ENCODE measurements around the gene OR8B2.
"Not testable (repeated sequence)": the region's sequence is repeated elsewhere in the genome, so short reads cannot be mapped to it uniquely, and the experiment has no call there.

Gene OR8B2

GRCh38 chr11:124396847-124397246, 12.5 kb upstream of the OR8B2 start:
- H3K4me3 ChIP-seq (ENCODE audit: low read depth in 1 of 2, low read length in 2 of 2); H3K27me3 ChIP-seq (ENCODE audit: control insufficient read depth in 1 of 2, insufficient read depth in 2 of 2, low read length in 2 of 2); H3K36me3 ChIP-seq (ENCODE audit: control insufficient read depth in 1 of 2, insufficient read depth in 2 of 2, low read length in 2 of 2); H3K27ac ChIP-seq (ENCODE audit: low read depth, low read length); H3K9ac ChIP-seq (ENCODE audit: low read depth in 1 of 2, low read length in 2 of 2); H3K4me1 ChIP-seq (ENCODE audit: control insufficient read depth in 1 of 2, insufficient read depth in 2 of 2, low read length in 2 of 2); H3K9me3 ChIP-seq (ENCODE audit: control insufficient read depth in 1 of 2, low read length in 2 of 2): not testable (repeated sequence)

GRCh38 chr11:124394408-124394807, 10.1 kb upstream of the OR8B2 start:
- H3K4me3 ChIP-seq (ENCODE audit: low read depth in 1 of 2, low read length in 2 of 2): no peak overlapping the region
- H3K27ac ChIP-seq (ENCODE audit: low read depth, low read length): no peak overlapping the region
- H3K9ac ChIP-seq (ENCODE audit: low read depth in 1 of 2, low read length in 2 of 2): no peak overlapping the region
- no peaks in the 10 kb centered on the region for H3K9me3 ChIP-seq (ENCODE audit: control insufficient read depth in 1 of 2, low read length in 2 of 2)
- no peaks in the 10 kb centered on the region for H3K4me1 ChIP-seq (ENCODE audit: control insufficient read depth in 1 of 2, insufficient read depth in 2 of 2, low read length in 2 of 2)
- no peaks in the 10 kb centered on the region for H3K36me3 ChIP-seq (ENCODE audit: control insufficient read depth in 1 of 2, insufficient read depth in 2 of 2, low read length in 2 of 2)
- no peaks in the 10 kb centered on the region for H3K27me3 ChIP-seq (ENCODE audit: control insufficient read depth in 1 of 2, insufficient read depth in 2 of 2, low read length in 2 of 2)

DNA sequence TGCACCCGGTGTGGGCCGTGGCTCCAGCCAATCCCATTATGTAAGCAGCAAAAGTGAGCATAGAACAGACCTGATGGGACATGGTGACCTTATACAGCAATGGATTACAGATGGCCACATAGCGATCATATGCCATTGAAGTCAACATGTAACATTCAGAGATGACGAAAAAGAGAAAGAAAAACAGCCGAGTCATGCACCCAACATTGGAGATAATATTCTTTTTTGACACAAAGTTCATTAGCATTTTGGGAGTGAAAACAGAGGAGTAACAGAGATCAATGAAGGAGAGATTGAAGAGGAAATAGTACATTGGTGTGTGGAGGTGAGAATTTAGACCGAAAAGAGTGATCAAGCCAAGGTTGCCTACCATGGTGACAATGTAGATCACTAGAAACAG, 1.4 kb downstream of the OR8B2 start:
- H3K4me3 ChIP-seq (ENCODE audit: low read depth in 1 of 2, low read length in 2 of 2); H3K27ac ChIP-seq (ENCODE audit: low read depth, low read length); H3K9ac ChIP-seq (ENCODE audit: low read depth in 1 of 2, low read length in 2 of 2); H3K27me3 ChIP-seq (ENCODE audit: control insufficient read depth in 1 of 2, insufficient read depth in 2 of 2, low read length in 2 of 2); H3K9me3 ChIP-seq (ENCODE audit: control insufficient read depth in 1 of 2, low read length in 2 of 2); H3K36me3 ChIP-seq (ENCODE audit: control insufficient read depth in 1 of 2, insufficient read depth in 2 of 2, low read length in 2 of 2); H3K4me1 ChIP-seq (ENCODE audit: control insufficient read depth in 1 of 2, insufficient read depth in 2 of 2, low read length in 2 of 2): not testable (repeated sequence)

GRCh38 chr11:124380585-124380984, 3.7 kb downstream of the OR8B2 start:
- Histone ChIP-seq H3K27ac (ENCODE audit: low read depth, low read length) (no peak overlapping the region), H3K4me1 (ENCODE audit: control insufficient read depth in 1 of 2, insufficient read depth in 2 of 2, low read length in 2 of 2) (no peaks in the 10 kb centered on the region), H3K27me3 (ENCODE audit: control insufficient read depth in 1 of 2, insufficient read depth in 2 of 2, low read length in 2 of 2) (no peaks in the 10 kb centered on the region), H3K4me3 (ENCODE audit: low read depth in 1 of 2, low read length in 2 of 2) (no peak overlapping the region), H3K9me3 (ENCODE audit: control insufficient read depth in 1 of 2, low read length in 2 of 2) (no peaks in the 10 kb centered on the region), H3K9ac (ENCODE audit: low read depth in 1 of 2, low read length in 2 of 2) (no peak overlapping the region), H3K36me3 (ENCODE audit: control insufficient read depth in 1 of 2, insufficient read depth in 2 of 2, low read length in 2 of 2) (no peaks in the 10 kb centered on the region)

DNA sequence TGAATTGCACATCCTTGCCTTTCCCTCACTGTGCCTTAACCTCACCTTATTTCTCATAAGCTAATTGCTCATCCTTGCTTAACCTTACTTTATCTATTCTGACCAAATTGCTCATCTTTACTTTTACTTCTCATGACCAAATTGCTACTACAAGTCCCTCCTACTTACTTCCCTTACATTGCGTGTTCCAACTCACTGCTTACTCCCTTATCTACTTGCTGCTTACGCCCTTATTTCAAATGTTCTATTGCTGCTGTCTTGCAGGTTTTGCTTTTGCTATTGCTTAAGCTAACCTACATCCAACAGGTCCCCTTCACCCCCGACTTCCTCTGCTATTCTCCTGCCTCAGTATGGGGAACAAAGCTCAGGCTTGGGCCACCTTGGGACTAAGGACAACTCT, 8.0 kb downstream of the OR8B2 start:
- no peaks in the 10 kb centered on the region for H3K36me3 ChIP-seq (ENCODE audit: control insufficient read depth in 1 of 2, insufficient read depth in 2 of 2, low read length in 2 of 2)
- H3K27ac ChIP-seq (ENCODE audit: low read depth, low read length): no peak overlapping the region
- H3K4me1 ChIP-seq (ENCODE audit: control insufficient read depth in 1 of 2, insufficient read depth in 2 of 2, low read length in 2 of 2): no peaks in the 10 kb centered on the region
- H3K9me3 ChIP-seq (ENCODE audit: control insufficient read depth in 1 of 2, low read length in 2 of 2): no peaks in the 10 kb centered on the region
- no peak overlapping the region for H3K4me3 ChIP-seq (ENCODE audit: low read depth in 1 of 2, low read length in 2 of 2)
- no peaks in the 10 kb centered on the region for H3K27me3 ChIP-seq (ENCODE audit: control insufficient read depth in 1 of 2, insufficient read depth in 2 of 2, low read length in 2 of 2)
- H3K9ac ChIP-seq (ENCODE audit: low read depth in 1 of 2, low read length in 2 of 2): no peak overlapping the region

- H3K9me3 ChIP-seq (ENCODE audit: control insufficient read depth in 1 of 2, low read length in 2 of 2): no peaks in the 10 kb centered on the region
- H3K4me1 ChIP-seq (ENCODE audit: control insufficient read depth in 1 of 2, insufficient read depth in 2 of 2, low read length in 2 of 2): no peaks in the 10 kb centered on the region
- H3K27ac ChIP-seq (ENCODE audit: low read depth, low read length): no peak overlapping the region
- no peak overlapping the region for H3K9ac ChIP-seq (ENCODE audit: low read depth in 1 of 2, low read length in 2 of 2)
- no peak overlapping the region for H3K4me3 ChIP-seq (ENCODE audit: low read depth in 1 of 2, low read length in 2 of 2)
- no peaks in the 10 kb centered on the region for H3K27me3 ChIP-seq (ENCODE audit: control insufficient read depth in 1 of 2, insufficient read depth in 2 of 2, low read length in 2 of 2)
- no peaks in the 10 kb centered on the region for H3K36me3 ChIP-seq (ENCODE audit: control insufficient read depth in 1 of 2, insufficient read depth in 2 of 2, low read length in 2 of 2)
These were observed 24.7 kb downstream of the OR8B2 start for GRCh38 chr11:124359566-124359965.

GRCh38 chr11:124346311-124346955, 37.9 kb downstream of the OR8B2 start:
- H3K27ac ChIP-seq (ENCODE audit: low read depth, low read length): no peak overlapping the region
- no peak overlapping the region for H3K4me3 ChIP-seq (ENCODE audit: low read depth in 1 of 2, low read length in 2 of 2)
- no peaks in the 10 kb centered on the region for H3K27me3 ChIP-seq (ENCODE audit: control insufficient read depth in 1 of 2, insufficient read depth in 2 of 2, low read length in 2 of 2)

DNA sequence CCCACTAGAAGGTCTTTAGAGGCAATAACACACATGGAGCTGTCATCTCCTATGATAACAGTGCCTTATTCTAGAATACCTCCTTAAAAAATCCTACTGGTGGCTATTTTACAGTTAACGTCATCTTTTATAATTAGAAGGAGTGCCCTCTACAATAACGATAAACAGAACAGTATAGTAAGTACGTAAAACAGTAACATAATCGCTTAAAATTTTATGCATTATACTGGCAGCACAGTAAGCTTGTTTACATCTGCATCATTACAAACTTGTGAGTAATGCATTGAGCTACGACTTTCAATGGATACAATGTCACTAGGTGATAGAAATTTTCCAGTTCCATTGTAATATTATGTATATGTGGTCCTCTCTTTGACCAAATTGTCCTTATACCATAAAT, 40.0 kb downstream of the OR8B2 start:
- no peak overlapping the region for H3K9ac ChIP-seq (ENCODE audit: low read depth in 1 of 2, low read length in 2 of 2)
- no peak overlapping the region for H3K27ac ChIP-seq (ENCODE audit: low read depth, low read length)
- H3K36me3 ChIP-seq (ENCODE audit: control insufficient read depth in 1 of 2, insufficient read depth in 2 of 2, low read length in 2 of 2): no peaks in the 10 kb centered on the region
- H3K27me3 ChIP-seq (ENCODE audit: control insufficient read depth in 1 of 2, insufficient read depth in 2 of 2, low read length in 2 of 2): no peaks in the 10 kb centered on the region
- no peak overlapping the region for H3K4me3 ChIP-seq (ENCODE audit: low read depth in 1 of 2, low read length in 2 of 2)
- no peaks in the 10 kb centered on the region for H3K4me1 ChIP-seq (ENCODE audit: control insufficient read depth in 1 of 2, insufficient read depth in 2 of 2, low read length in 2 of 2)
- H3K9me3 ChIP-seq (ENCODE audit: control insufficient read depth in 1 of 2, low read length in 2 of 2): no peaks in the 10 kb centered on the region

More at GRCh38 chr11:124346311-124346955, 37.9 kb downstream of the OR8B2 start:
- Histone ChIP-seq H3K9me3 (ENCODE audit: control insufficient read depth in 1 of 2, low read length in 2 of 2) (no peaks in the 10 kb centered on the region), H3K4me1 (ENCODE audit: control insufficient read depth in 1 of 2, insufficient read depth in 2 of 2, low read length in 2 of 2) (no peaks in the 10 kb centered on the region), H3K9ac (ENCODE audit: low read depth in 1 of 2, low read length in 2 of 2) (no peak overlapping the region), H3K36me3 (ENCODE audit: control insufficient read depth in 1 of 2, insufficient read depth in 2 of 2, low read length in 2 of 2) (no peaks in the 10 kb centered on the region)

DNA sequence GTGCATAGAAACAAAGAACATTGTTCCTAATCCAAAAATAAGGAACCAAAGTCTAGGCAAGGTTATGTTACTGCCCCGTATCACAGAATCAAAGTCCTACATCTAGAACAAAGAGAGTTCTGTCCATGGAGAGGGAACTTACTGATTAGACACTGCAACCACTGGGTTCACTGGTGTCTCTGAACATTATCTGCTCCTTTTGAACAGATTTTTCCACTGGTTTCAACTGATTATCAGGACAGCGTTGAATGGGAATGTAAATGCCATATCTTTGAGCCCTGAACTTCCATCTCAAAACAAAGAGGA, 44.2 kb downstream of the OR8B2 start:
- H3K9ac ChIP-seq (ENCODE audit: low read depth in 1 of 2, low read length in 2 of 2): no peak overlapping the region
- no peak overlapping the region for H3K27ac ChIP-seq (ENCODE audit: low read depth, low read length)
- no peaks in the 10 kb centered on the region for H3K9me3 ChIP-seq (ENCODE audit: control insufficient read depth in 1 of 2, low read length in 2 of 2)
- no peak overlapping the region for H3K4me3 ChIP-seq (ENCODE audit: low read depth in 1 of 2, low read length in 2 of 2)
- no peaks in the 10 kb centered on the region for H3K36me3 ChIP-seq (ENCODE audit: control insufficient read depth in 1 of 2, insufficient read depth in 2 of 2, low read length in 2 of 2)
- H3K4me1 ChIP-seq (ENCODE audit: control insufficient read depth in 1 of 2, insufficient read depth in 2 of 2, low read length in 2 of 2): no peaks in the 10 kb centered on the region
- no peaks in the 10 kb centered on the region for H3K27me3 ChIP-seq (ENCODE audit: control insufficient read depth in 1 of 2, insufficient read depth in 2 of 2, low read length in 2 of 2)

- Histone ChIP-seq H3K4me1 (ENCODE audit: control insufficient read depth in 1 of 2, insufficient read depth in 2 of 2, low read length in 2 of 2) (no peaks in the 10 kb centered on the region), H3K9me3 (ENCODE audit: control insufficient read depth in 1 of 2, low read length in 2 of 2) (no peaks in the 10 kb centered on the region), H3K27ac (ENCODE audit: low read depth, low read length) (no peak overlapping the region), H3K9ac (ENCODE audit: low read depth in 1 of 2, low read length in 2 of 2) (no peak overlapping the region), H3K27me3 (ENCODE audit: control insufficient read depth in 1 of 2, insufficient read depth in 2 of 2, low read length in 2 of 2) (no peaks in the 10 kb centered on the region), H3K36me3 (ENCODE audit: control insufficient read depth in 1 of 2, insufficient read depth in 2 of 2, low read length in 2 of 2) (no peaks in the 10 kb centered on the region), H3K4me3 (ENCODE audit: low read depth in 1 of 2, low read length in 2 of 2) (no peak overlapping the region)
These were observed 44.7 kb downstream of the OR8B2 start for GRCh38 chr11:124339396-124340141.

All from duodenal mucosa (tissue), 2 donors.